Limb (tissue), 2 donors: ENCODE data around the gene PTPRJ.
A peak's percentile ranks its signal among the peaks of the same experiment; 100 is the strongest.

Experiments
- DNase-seq, 2 donors: peaks; one replicate each; pipeline ENCODE4 v3.0.0-alpha.2; 2016; ENCODE audit errors: extremely low spot score in 2 of 2

Gene PTPRJ

GRCh38 chr11:48093323-48093722, 113.0 kb downstream of the PTPRJ start:
- DNase-seq = no peak

- peak; percentile 20 to 32 for DNase-seq
Measured at GRCh38 chr11:48093795-48094642, 113.7 kb downstream of the PTPRJ start.

GRCh38 chr11:48094643-48095339, 114.4 kb downstream of the PTPRJ start:
- no peak for DNase-seq

- DNase-seq = peak in 1 of 2 donors; percentile 16
Measured at GRCh38 chr11:48095779-48096470, 115.6 kb downstream of the PTPRJ start.

- peak in 1 of 2 donors; percentile 16 for DNase-seq
Measured at GRCh38 chr11:48096588-48097525, 116.5 kb downstream of the PTPRJ start.

- DNase-seq = no peak
Measured at GRCh38 chr11:48098024-48098423, 117.7 kb downstream of the PTPRJ start.

- peak in 1 of 2 donors; percentile 18 for DNase-seq
Measured at GRCh38 chr11:48099916-48100446, 119.6 kb downstream of the PTPRJ start.

- DNase-seq = peak in 1 of 2 donors; percentile 14
Measured at GRCh38 chr11:48101044-48101733, 120.8 kb downstream of the PTPRJ start.

- peak in 1 of 2 donors; percentile 17 for DNase-seq
Measured at GRCh38 chr11:48101958-48102357, 121.6 kb downstream of the PTPRJ start.

GRCh38 chr11:48103621-48104567, 123.5 kb downstream of the PTPRJ start:
- DNase-seq = peak; percentile 13 to 29

GRCh38 chr11:48104568-48104924, 124.2 kb downstream of the PTPRJ start:
- peak in 1 of 2 donors; percentile 14 for DNase-seq

- DNase-seq = peak in 1 of 2 donors; percentile 20
Measured at GRCh38 chr11:48105096-48105990, 125.0 kb downstream of the PTPRJ start.

GRCh38 chr11:48106166-48106565, 125.8 kb downstream of the PTPRJ start:
- no peak for DNase-seq

- DNase-seq = peak in 1 of 2 donors; percentile 12
Measured at GRCh38 chr11:48107188-48107704, 126.9 kb downstream of the PTPRJ start.

- peak in 1 of 2 donors; percentile 18 for DNase-seq
Measured at GRCh38 chr11:48108231-48109045, 128.1 kb downstream of the PTPRJ start.

GRCh38 chr11:48109046-48109666, 128.8 kb downstream of the PTPRJ start:
- DNase-seq = peak in 1 of 2 donors; percentile 61

- no peak for DNase-seq
Measured at GRCh38 chr11:48110509-48110766, 130.1 kb downstream of the PTPRJ start.
